WTC11 (cell line): ENCODE measurements around the gene HSPB6.

Experiments
- ATF2 ChIP-seq: sonication (generic); formaldehyde crosslinking; IDR thresholded peaks from 2 replicates; pipeline ENCODE4 v1.8.1; 2022; ENCODE audit warnings: low read depth, missing genetic modification reagents, borderline replicate concordance
- CREB1 ChIP-seq: sonication (generic); formaldehyde crosslinking; IDR thresholded peaks from 2 replicates; pipeline ENCODE4 v1.8.0; 2023; ENCODE audit warnings: mild to moderate bottlenecking, missing genetic modification reagents
- CTCF ChIP-seq: fragments of 200-600 bp; IDR thresholded peaks from 2 replicates; pipeline ENCODE4 v1.8.0; 2022; ENCODE audit warnings: antibody characterized with exemption
- JUN ChIP-seq: sonication (generic); formaldehyde crosslinking; IDR thresholded peaks from 2 replicates; pipeline ENCODE4 v1.8.0; 2023; ENCODE audit warnings: mild to moderate bottlenecking, missing genetic modification reagents
- MAX ChIP-seq: sonication (generic); formaldehyde crosslinking; IDR thresholded peaks from 2 replicates; pipeline ENCODE4 v1.8.0; 2022; ENCODE audit warnings: mild to moderate bottlenecking, missing genetic modification reagents
- MLX ChIP-seq: sonication (generic); formaldehyde crosslinking; IDR thresholded peaks from 2 replicates; pipeline ENCODE4 v1.8.1; 2023; ENCODE audit warnings: mild to moderate bottlenecking, missing genetic modification reagents, moderate library complexity
- SP1 ChIP-seq: sonication (generic); formaldehyde crosslinking; conservative IDR thresholded peaks from 2 replicates; pipeline ENCODE4 v1.8.1; 2022; ENCODE audit warnings: missing genetic modification reagents
- TP53 ChIP-seq: sonication (generic); formaldehyde crosslinking; IDR thresholded peaks from 2 replicates; pipeline ENCODE4 v1.8.1; 2023; ENCODE audit warnings: mild to moderate bottlenecking, missing genetic modification reagents
- ZNF281 ChIP-seq: sonication (generic); formaldehyde crosslinking; IDR thresholded peaks from 2 replicates; pipeline ENCODE4 v1.8.0; 2023; ENCODE audit warnings: mild to moderate bottlenecking, missing genetic modification reagents

GRCh38 chr19:35742121-35742724 lies 14.6 kb downstream of the HSPB6 start, which contains the start of gene IGFLR1:
- no peak for TF ChIP-seq CTCF
- no peak for TF ChIP-seq SP1 (CRISPR knock-in tag)
- no peak for TF ChIP-seq ATF2
- no peak for TF ChIP-seq TP53
- TF ChIP-seq CREB1 (CRISPR knock-in tag), result no peak
- no peak for TF ChIP-seq JUN (CRISPR knock-in tag)
- TF ChIP-seq MAX (CRISPR knock-in tag), result no peak
- TF ChIP-seq MLX (CRISPR knock-in tag), result no peak
- no peak for TF ChIP-seq ZNF281 (CRISPR knock-in tag)
